PFSK-1 (cell line): ENCODE measurements around the gene ANXA2.

Source experiments
- FOXP2 ChIP-seq: optimal IDR thresholded peaks from 2 replicates; pipeline ENCODE3; 2011; ENCODE audit warnings: borderline replicate concordance, control low read depth, inconsistent platforms; ENCODE audit not compliant: insufficient read depth; ENCODE audit errors: extremely low read length, extremely low read depth
- POLR2AphosphoS5 ChIP-seq: IDR thresholded peaks from 2 replicates; pipeline ENCODE4 v1.6.1; 2012; ENCODE audit warnings: low read depth, mild to moderate bottlenecking, control low read depth, low read length, moderate library complexity
- REST ChIP-seq, 2 experiments: IDR thresholded peaks; 2 replicates each; pipeline versions ENCODE4 v1.6.1 to v1.8.0; 2011 to 2012; ENCODE audit warnings: low read depth in 2 of 2, low read length in 2 of 2, control low read depth in 1 of 2, inconsistent platforms in 1 of 2, mild to moderate bottlenecking in 1 of 2, moderate library complexity in 1 of 2; ENCODE audit not compliant: insufficient read depth in 1 of 2
- SIN3A ChIP-seq: IDR thresholded peaks from 2 replicates; pipeline ENCODE4 v1.6.1; 2012; ENCODE audit warnings: mild to moderate bottlenecking, low read length, moderate library complexity, borderline replicate concordance; ENCODE audit not compliant: insufficient read depth
- TAF1 ChIP-seq: IDR thresholded peaks from 2 replicates; pipeline ENCODE4 v1.6.1; 2012; ENCODE audit warnings: low read length, control low read depth, borderline replicate concordance; ENCODE audit not compliant: insufficient read depth

The ANXA2 gene

DNA sequence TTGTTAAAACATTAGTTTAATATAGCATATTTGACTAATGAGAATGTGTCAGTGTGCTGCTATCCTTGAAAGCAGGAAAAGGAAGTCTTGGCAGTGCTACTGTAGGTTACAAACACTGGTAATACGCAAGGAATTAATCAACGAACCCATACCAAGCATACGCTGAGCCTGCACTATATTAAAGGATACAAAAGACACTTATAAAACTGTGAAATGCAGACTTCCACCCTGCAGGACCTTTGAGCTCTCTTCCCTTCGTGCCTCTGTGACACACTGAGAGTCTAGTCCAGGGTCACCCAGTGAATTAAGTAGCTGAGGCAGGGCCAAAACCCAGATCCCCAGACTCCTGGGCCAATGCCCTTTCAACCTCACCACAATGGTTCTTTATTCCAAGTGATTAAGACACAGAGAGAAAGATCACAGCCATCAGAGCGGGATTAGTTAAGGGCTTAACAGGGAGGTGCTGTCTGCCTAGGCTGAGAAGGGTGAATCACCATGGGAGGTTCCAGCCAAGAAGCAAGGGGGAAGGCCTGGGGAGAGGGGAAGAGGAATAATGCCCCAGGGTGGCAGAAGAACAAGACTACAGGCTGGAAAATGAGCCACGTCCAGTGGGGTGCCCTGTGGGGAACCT lies 6.8 kb downstream of the ANXA2 start:
- peak; percentile 23; the same call in 1 of the 2 replicates for TF ChIP-seq SIN3A
- no peak; the same call in 1 of the 2 replicates for TF ChIP-seq POLR2AphosphoS5
- no peak; a peak in 1 of 4 replicates for TF ChIP-seq REST (IDR thresholded peaks at IDR 0.05; ENCODE audit: insufficient read depth in 1 of 2, low read depth in 2 of 2, low read length in 2 of 2)

GRCh38 chr15:60390231-60390630 lies 7.6 kb downstream of the ANXA2 start:
- TF ChIP-seq FOXP2 (no peak), TAF1 (no peak), SIN3A (no peak), REST (IDR thresholded peaks at IDR 0.05; ENCODE audit: insufficient read depth in 1 of 2, low read depth in 2 of 2, low read length in 2 of 2) (no peak), POLR2AphosphoS5 (no peak)

- TF ChIP-seq POLR2AphosphoS5 (0 out of 2 replicates have a peak, but pooled peaks have one; percentile 18), FOXP2 (no peak)
Measured at GRCh38 chr15:60389261-60390077, 8.3 kb downstream of the ANXA2 start.

DNA sequence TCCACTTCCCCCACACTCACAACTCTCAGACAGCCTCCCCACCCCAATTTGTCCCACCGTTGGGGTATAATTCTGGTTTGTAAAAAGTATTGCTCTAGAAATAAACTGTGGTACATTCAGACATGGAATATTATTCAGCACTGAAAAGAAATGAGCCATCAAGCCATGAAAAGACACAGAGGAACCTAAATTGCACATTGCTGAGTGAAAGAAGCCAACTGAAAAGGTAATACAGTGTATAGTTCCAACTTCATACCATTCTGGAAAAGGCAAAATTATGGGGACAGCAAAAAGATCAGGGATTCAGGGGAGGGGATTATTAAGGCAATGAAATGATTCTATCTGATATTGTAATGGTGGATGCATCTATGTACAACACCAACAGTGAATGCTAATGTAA lies 10.5 kb downstream of the ANXA2 start:
- TF ChIP-seq REST (IDR thresholded peaks at IDR 0.05; ENCODE audit: insufficient read depth in 1 of 2, low read depth in 2 of 2, low read length in 2 of 2) (no peak), TAF1 (no peak), POLR2AphosphoS5 (no peak), FOXP2 (no peak), SIN3A (no peak)

GRCh38 chr15:60386615-60387014 lies 11.2 kb downstream of the ANXA2 start:
- TF ChIP-seq REST (IDR thresholded peaks at IDR 0.05; ENCODE audit: insufficient read depth in 1 of 2, low read depth in 2 of 2, low read length in 2 of 2) (no peak), TAF1 (no peak), SIN3A (no peak), FOXP2 (no peak), POLR2AphosphoS5 (no peak)
